Measurements from ENCODE around the gene TMEM161A.
A peak's percentile ranks its signal among the peaks of the same experiment; 100 is the strongest.
"Not testable (repeated sequence)": the region's sequence is repeated elsewhere in the genome, so short reads cannot be mapped to it uniquely, and the experiment has no call there.

Gene TMEM161A

DNA sequence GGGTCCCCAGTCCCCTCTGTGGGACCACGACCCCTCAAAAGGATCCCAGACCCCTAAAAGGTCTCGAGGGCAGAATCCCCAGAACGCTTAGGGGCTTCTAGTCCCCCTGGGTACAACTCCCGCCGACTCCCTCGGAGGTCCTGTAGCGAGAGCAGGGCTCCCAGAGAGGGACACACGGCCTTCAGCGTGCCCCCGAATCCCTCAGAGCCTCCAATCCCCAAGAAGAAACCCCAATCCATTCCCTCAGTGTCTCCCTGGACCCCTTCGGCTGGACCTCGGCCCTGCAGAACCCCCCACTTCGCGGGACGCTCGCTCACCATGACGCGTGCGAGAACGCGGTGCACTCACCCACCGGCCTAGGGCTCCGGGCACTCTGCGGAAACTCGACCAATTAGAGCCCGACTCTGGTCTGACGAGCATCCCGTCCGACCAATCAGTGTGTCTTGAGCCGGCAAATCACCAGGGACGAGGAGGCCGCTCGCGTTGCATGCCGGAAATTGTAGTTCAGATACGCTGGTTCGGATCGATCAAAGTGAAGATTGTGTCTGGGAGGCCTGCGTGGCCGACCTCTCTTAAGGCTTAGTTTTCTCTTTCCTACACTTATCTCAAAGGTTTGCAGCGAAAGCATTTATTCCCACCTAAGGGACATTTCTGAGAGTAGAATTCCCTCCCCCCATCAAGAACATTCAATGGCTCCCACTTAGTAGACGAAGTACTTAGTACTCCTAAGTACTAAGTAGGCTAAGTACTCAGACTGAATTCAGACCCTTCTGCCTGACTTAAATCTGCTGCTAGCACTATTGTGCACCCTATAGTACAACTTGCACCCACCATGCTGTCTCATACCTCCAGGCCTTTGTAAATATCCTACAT is at the start of gene TMEM161A:
Gene TMEM161A, minus strand, starts transcription at position 370 of the 873 bp plus-strand sequence. Its CDS starts 50 bp downstream, at position 320.
- DNase-seq (ENCODE audit: low read depth), result peak; percentile 100
- no peak for TF ChIP-seq CTCF (conservative IDR thresholded peaks at IDR 0.05; ENCODE audit: low read depth, low read length)
- peak within 1 kb of the TSS; percentile 91 for H3K4me3 ChIP-seq (ENCODE audit: low read depth, low read length)

GRCh38 chr19:19186742-19187141 is 48.5 kb upstream of the TMEM161A start:
- no peak for DNase-seq (ENCODE audit: low read depth)
- TF ChIP-seq CTCF (conservative IDR thresholded peaks at IDR 0.05; ENCODE audit: low read depth, low read length), result no peak
- no peak overlapping the region for H3K4me3 ChIP-seq (ENCODE audit: low read depth, low read length)

- no peak overlapping the region for H3K4me3 ChIP-seq (ENCODE audit: low read depth, low read length)
- peak; percentile 80 for TF ChIP-seq CTCF (conservative IDR thresholded peaks at IDR 0.05; ENCODE audit: low read depth, low read length)
- peak; percentile 67 for DNase-seq (ENCODE audit: low read depth)
Observed at GRCh38 chr19:19185853-19186740, 47.8 kb upstream of the TMEM161A start.

GRCh38 chr19:19181488-19181998 is 43.3 kb upstream of the TMEM161A start:
- DNase-seq (ENCODE audit: low read depth), result no peak
- H3K4me3 ChIP-seq (ENCODE audit: low read depth, low read length), result no peak overlapping the region
- no peak for TF ChIP-seq CTCF (conservative IDR thresholded peaks at IDR 0.05; ENCODE audit: low read depth, low read length)

DNA sequence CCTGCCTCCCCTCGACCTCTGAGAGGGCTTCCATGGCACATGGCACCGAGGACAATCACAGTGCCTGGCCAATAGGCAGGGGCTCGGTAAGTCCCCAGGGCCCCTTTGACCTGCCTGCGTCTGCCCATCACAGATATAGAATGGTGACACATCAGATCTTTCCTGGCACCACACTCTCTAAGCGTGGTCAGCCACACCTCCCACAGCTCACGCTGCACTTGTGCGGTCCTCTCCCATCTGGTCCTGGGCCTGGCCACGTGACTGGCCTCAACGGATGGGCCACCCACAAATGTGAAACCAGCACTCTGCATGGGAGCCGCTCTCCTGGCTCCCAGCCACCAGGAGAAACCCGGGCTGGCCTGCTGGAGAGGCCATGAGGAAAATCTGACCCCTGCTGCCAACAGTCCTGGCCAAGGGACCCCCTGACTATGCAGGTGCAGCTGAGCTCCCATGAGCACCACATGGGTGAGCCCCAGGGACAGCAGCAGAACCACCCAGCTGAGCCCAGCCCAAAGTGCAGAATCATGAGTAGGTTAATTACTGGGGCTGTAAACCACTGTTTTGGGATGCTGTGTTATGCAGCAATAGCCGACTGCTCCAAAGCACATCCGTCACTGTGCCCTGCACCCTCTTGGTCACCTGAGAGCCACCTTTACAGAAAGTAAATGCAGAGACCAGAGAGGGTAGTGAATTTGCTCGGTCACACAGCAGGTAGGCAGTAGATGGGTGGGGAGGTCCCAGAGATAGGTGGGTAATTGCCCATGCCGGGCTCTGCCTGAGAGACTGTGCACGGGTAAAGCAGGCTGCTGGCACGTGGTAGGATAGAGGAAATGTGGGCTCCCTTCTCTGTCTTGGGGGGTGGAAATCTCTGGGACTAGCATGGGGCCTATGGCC is 41.5 kb upstream of the TMEM161A start:
- no peak overlapping the region for H3K4me3 ChIP-seq (ENCODE audit: low read depth, low read length)
- DNase-seq (ENCODE audit: low read depth), result no peak
- no peak for TF ChIP-seq CTCF (conservative IDR thresholded peaks at IDR 0.05; ENCODE audit: low read depth, low read length)

DNA sequence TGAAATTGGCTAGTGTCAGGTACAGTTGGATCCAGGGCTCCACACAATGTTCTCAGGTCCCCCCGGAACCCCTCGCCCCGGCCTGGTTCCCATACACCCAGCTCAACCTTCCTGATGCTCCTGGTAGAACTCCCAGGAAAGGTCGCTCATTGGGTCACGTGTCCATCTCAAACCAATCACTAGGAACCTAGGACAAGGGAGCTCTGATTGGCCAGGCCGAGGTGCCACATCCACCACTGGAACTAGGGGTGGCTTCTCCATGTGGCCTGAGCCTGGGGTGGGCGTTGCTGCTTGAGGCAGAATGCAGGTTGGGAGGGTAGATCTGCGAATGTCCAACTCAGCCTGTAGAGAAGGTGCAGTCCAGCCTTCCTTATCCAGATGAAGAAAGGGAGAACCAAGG is 38.7 kb upstream of the TMEM161A start:
- no peak for DNase-seq (ENCODE audit: low read depth)
- no peak for TF ChIP-seq CTCF (conservative IDR thresholded peaks at IDR 0.05; ENCODE audit: low read depth, low read length)
- no peak overlapping the region for H3K4me3 ChIP-seq (ENCODE audit: low read depth, low read length)

- not testable (repeated sequence) for H3K4me3 ChIP-seq (ENCODE audit: low read depth, low read length); DNase-seq (ENCODE audit: low read depth)
Observed at GRCh38 chr19:19173243-19173642, 35.0 kb upstream of the TMEM161A start.
